Urothelium cell line (cell line): Measurements from ENCODE around the gene MT1H.

Experiments
- DNase-seq: peaks from one replicate; pipeline ENCODE4 v3.0.0; 2011; ENCODE audit warnings: low spot score, mixed read lengths
- FAIRE-seq: peaks from 2 replicates; lab custom pipeline; 2011; peaks lifted over from hg19 to GRCh38; lab: Jason Lieb, UNC

Gene MT1H

GRCh38 chr16:56635441-56635967 is 34.1 kb upstream of the MT1H start:
- DNase-seq (no peak), FAIRE-seq (no peak)

DNA sequence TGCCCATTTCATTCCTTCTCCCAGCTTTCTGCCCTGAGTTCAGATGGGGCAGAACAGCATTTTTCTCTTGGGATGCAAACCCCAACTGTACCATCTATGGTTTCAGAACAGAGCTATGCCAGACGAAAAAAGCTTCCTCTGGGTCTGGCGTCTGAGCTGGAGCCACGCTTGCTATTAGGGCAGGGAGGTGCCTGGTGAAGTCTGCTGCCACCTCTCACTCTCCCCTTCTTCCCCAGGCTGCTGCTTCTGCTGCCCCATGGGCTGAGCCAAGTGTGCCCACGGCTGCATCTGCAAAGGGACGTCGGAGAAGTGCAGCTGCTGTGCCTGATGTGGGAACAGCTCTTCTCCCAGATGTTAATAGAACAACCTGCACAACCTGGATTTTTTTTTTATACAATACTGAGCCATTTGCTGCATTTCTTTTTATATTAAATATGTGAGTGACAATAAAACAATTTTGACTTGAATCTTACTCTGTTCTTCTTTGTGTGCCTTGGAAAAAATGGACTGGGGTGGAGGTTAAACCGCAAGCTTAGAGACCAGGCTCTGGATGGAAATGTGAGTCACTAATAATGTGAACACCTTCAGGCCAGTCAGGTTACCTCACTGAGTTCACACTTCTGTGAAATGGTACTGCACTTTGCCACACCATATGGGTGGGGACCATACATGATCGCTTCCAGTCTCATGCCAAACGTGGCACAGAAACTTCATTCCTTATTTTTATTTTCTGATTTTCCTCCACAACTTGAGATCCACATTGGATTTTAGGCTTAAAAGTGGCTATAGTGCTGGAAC is 32.8 kb upstream of the MT1H start:
- no peak for FAIRE-seq
- no peak for DNase-seq

- FAIRE-seq (no peak), DNase-seq (no peak)
Measured at GRCh38 chr16:56637814-56638750, 31.5 kb upstream of the MT1H start, which contains the start of gene MT1A. MT1A (plus strand) TSS chr16:56638666; CDS start chr16:56638739, 73 bp downstream.

GRCh38 chr16:56639045-56639444 is 30.6 kb upstream of the MT1H start:
- DNase-seq (no peak), FAIRE-seq (no peak)

DNA sequence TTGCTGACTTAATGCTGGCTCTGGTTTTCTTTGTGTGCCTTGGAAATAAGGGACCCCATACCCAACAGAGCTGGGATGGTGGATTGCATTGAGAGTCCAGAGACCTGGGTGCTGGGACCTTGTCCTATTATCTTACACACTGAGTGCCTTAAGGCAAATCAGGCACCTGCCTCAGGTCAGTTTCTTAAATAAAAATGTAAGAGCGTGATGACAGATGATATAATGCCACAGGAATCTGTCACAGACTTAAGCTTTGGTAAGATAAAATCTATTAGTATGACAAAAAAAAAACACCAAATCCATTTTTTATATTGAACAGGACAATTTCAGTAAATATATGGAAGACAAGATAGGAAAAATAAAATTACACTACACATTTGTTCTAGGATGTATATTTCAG is 29.5 kb upstream of the MT1H start:
- FAIRE-seq (no peak), DNase-seq (no peak)

GRCh38 chr16:56641166-56641565 is 28.4 kb upstream of the MT1H start:
- no peak for DNase-seq
- no peak for FAIRE-seq

- DNase-seq, result no peak
- no peak for FAIRE-seq
Measured at GRCh38 chr16:56643080-56643778, 26.4 kb upstream of the MT1H start.

GRCh38 chr16:56643833-56644232 is 25.8 kb upstream of the MT1H start:
- FAIRE-seq (no peak), DNase-seq (no peak)

- DNase-seq, result no peak
- no peak for FAIRE-seq
Measured at GRCh38 chr16:56645311-56645710, 24.3 kb upstream of the MT1H start.

- DNase-seq, result no peak
- FAIRE-seq, result no peak
Measured at GRCh38 chr16:56645838-56646237, 23.8 kb upstream of the MT1H start.

- FAIRE-seq (no peak), DNase-seq (no peak)
Measured at GRCh38 chr16:56647641-56648431, 21.8 kb upstream of the MT1H start.

DNA sequence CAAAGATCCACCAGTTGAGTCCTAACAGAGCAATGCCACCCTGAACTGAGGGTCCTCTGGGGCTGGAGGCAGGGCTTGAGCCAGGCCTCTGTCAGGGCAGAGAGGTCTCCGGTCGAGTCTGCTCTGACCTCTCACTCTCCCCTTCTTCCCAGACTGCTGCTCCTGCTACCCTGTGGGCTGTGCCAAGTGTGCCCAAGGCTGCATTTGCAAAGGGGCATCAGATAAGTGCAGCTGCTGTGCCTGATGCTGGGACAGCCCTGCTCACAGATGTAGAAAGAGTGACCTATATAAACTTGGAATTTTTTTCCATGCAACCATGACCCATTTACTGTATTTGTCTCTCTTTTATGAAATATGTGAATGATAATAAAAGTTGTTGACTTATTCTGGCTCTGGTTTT is 20.3 kb upstream of the MT1H start:
- DNase-seq (no peak), FAIRE-seq (no peak)

DNA sequence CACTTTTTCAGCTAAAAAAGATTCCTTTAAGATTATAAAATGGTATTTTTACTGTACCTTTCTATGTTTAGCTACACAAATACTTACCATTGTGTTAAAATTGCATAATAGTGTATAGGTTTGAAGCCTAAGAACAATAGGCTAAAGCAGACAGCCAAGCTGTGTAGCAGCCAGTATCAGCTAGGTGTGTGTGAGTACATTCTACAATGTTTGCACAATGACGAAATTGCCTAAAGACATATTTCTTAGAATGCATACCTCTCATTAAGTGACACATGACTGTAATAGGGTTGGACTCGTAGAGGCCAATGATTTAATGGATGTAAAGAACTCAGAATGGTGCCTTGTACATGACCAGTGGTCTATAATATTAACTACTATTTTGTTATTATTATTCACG is 19.8 kb upstream of the MT1H start:
- FAIRE-seq (no peak), DNase-seq (no peak)

DNA sequence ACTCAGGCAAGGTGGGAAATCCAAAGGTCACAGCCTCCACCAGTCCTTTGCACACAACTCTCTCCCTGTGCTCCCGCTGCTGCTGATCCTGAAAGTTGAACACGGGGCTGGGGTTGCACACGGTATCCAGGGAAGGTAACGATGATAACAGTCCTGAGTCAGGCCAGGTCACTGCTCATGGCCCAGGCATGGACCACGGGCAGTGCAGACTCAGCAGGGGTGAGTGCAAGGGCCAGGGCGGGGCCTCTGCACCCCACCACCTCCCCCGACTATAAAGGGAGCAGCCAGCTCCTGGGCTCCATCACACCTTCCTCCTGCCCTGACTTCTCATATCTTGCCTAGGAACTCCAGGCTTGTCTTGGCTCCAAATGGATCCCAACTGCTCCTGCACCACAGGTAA is 18.0 kb upstream of the MT1H start, which contains the start of gene MT1B:
MT1B (plus strand) TSS at position 301 of the 400 bp plus-strand sequence; CDS start at position 369, 68 bp downstream.
- DNase-seq, result no peak
- no peak for FAIRE-seq

GRCh38 chr16:56652600-56652999 is 17.0 kb upstream of the MT1H start:
- FAIRE-seq (no peak), DNase-seq (no peak)

DNA sequence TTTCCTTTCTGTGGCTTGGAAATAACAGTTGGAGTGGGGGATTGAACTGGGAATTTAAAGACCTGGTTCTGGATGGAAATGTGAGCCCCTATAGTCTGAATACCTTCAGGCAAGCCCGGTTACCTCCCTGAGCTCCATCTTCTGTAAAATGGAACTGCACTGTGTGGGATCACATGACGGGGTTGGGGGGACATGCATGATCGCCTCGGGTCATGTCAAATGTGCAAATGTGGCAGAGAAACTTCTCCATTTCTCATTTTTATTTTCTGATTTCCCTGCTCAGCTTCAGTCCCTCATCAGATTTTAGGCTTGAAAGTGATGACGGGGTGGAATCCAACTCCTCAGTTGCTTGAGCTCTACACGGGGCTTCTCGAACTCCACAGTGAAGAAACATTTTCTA is 16.4 kb upstream of the MT1H start:
- FAIRE-seq, result no peak
- DNase-seq, result no peak

DNA sequence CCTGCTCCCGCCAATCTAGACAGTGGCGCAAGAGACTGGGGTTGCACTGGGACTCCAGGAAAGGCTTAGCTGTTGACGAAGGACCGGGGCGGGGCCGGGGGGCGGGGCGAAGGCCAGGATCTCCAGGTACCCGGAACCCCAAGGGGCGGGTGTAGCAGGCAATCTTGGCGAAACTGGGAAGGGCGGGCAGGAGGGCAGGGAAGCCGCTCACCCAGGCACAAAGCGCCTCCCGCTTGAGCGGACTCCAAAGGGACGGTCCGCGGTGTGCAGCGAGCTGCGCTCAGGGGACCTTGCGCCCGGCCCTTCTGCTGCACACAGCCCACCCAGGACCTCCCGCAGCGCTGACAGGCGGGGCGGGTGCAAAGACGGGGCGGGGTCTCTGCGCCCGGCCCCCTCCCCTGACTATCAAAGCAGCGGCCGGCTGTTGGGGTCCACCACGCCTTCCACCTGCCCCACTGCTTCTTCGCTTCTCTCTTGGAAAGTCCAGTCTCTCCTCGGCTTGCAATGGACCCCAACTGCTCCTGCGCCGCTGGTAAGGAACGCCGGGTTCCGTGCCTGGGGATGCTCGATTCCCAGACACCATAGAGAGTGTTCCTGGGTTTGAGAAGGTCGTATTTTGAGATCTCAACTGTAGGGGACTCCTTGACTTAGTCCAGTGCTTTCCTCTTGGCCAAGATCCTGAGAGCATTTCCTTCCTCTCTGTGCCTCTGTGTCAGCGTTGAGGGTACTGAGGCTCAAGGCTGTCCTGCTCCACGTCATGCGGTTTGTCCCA is 11.9 kb upstream of the MT1H start, which contains the start of gene MT1F:
MT1F (plus strand) TSS at position 405 of the 772 bp plus-strand sequence; CDS start at position 505, 100 bp downstream.
- DNase-seq (no peak), FAIRE-seq (no peak)

- FAIRE-seq (no peak), DNase-seq (no peak)
Measured at GRCh38 chr16:56658327-56658875, 11.2 kb upstream of the MT1H start.
